K562 (cell line): Measurements from ENCODE around the gene GINS2. TPM values are rescaled to one million over a fixed set of nuclear protein-coding genes. Genes with fewer than 3 reads are reported as not detected.

ENCODE experiments used
- ATAC-seq: fragments of 200-7000 bp; cut with Tn5 transposase; 3 replicates; pipeline ENCODE4 v1.9.1; 2020; ENCODE audit warnings: moderate library complexity
- BruUV-seq: library from RNA; stranded (reverse); fragments of 400-500 nt; replicated peaks from 2 replicates; lab custom pipeline; 2021; lab: Mats Ljungman, UMichigan
- CTCF ChIA-PET: fragments of 300-600 bp; formaldehyde crosslinking; extraction: SDS; loops from one replicate; lab custom pipeline; 2021; ENCODE audit warnings: low intra/inter-chr PET ratio; lab: Yijun Ruan, JAX
- POLR2A ChIA-PET: fragments of 300-600, 350-650 bp; sonication (Branson Sonifier 250); formaldehyde crosslinking; extraction: SDS; loops from one replicate; lab custom pipeline; 2021; ENCODE audit warnings: antibody characterized with exemption, inconsistent platforms; lab: Yijun Ruan, JAX
- DNase-seq, 4 experiments: peaks; one replicate each; pipeline versions ENCODE4 v3.0.0 to v3.0.0-alpha.2; 2011 to 2018; ENCODE audit warnings: low spot score in 3 of 4, mixed read lengths in 3 of 4; ENCODE audit errors: extremely low read depth in 1 of 4
- FAIRE-seq: peaks from 2 replicates; lab custom pipeline; 2011; peaks lifted over from hg19 to GRCh38; lab: Jason Lieb, UNC
- H2AFZ ChIP-seq: 2 replicates; pipeline ENCODE4 v1.6.0; 2011; ENCODE audit warnings: low read depth, low read length, control low read depth, inconsistent platforms
- H3K27ac ChIP-seq: fragments of 200-600 bp; 3 replicates; pipeline ENCODE4 v1.8.0; 2011; ENCODE audit warnings: low read depth, mild to moderate bottlenecking, control low read depth, inconsistent platforms, low read length, moderate library complexity, mixed read lengths; ENCODE audit errors: extremely low read depth
- H3K27me3 ChIP-seq, 2 experiments: fragments of 300-600 bp in 1 of 2; 2 replicates in 1 of 2; 3 replicates in 1 of 2; pipeline versions ENCODE4 v1.6.0 to v1.8.0; 2011; ENCODE audit warnings: inconsistent platforms in 2 of 2, low read length in 2 of 2, mild to moderate bottlenecking in 1 of 2, mixed read lengths in 1 of 2, moderate library complexity in 1 of 2; ENCODE audit not compliant: control insufficient read depth in 2 of 2, insufficient read depth in 2 of 2
- H3K36me3 ChIP-seq: fragments of 300-600 bp; 3 replicates; pipeline ENCODE4 v1.8.0; 2011; ENCODE audit warnings: mild to moderate bottlenecking, low read length, inconsistent platforms; ENCODE audit not compliant: control insufficient read depth, insufficient read depth
- H3K4me1 ChIP-seq, 2 experiments: fragments of 200-600 bp in 1 of 2; replicated peaks in 1 of 2; 2 replicates in 1 of 2; 3 replicates in 1 of 2; pipeline versions ENCODE4 v1.5.1 to v1.8.0; 2011; ENCODE audit warnings: inconsistent platforms in 2 of 2, low read length in 2 of 2, mild to moderate bottlenecking in 1 of 2, mixed read lengths in 1 of 2, moderate library complexity in 1 of 2; ENCODE audit not compliant: control insufficient read depth in 2 of 2, insufficient read depth in 2 of 2
- H3K4me2 ChIP-seq: 2 replicates; pipeline ENCODE4 v1.6.1; 2011; ENCODE audit warnings: low read length, control low read depth, inconsistent platforms, mixed read lengths; ENCODE audit not compliant: insufficient read depth
- H3K4me3 ChIP-seq: fragments of 200-600 bp; sonication (generic), shearing (Covaris generic); 2 replicates; pipeline ENCODE4 v1.5.1; 2016; ENCODE audit warnings: control low read depth, inconsistent platforms
- H3K79me2 ChIP-seq: fragments of 200-600 bp; 3 replicates; pipeline ENCODE4 v1.8.0; 2011; ENCODE audit warnings: low read length, inconsistent platforms; ENCODE audit not compliant: control insufficient read depth, insufficient read depth
- H3K9ac ChIP-seq, 2 experiments: 2 replicates each; pipeline versions ENCODE4 v1.6.0 to v1.6.1; 2011; ENCODE audit warnings: low read depth in 2 of 2, low read length in 2 of 2, control low read depth in 1 of 2, inconsistent platforms in 1 of 2, mild to moderate bottlenecking in 1 of 2, mixed read lengths in 1 of 2; ENCODE audit not compliant: insufficient read depth in 1 of 2
- H3K9me1 ChIP-seq: one replicate; pipeline ENCODE4 v1.6.0; 2011; ENCODE audit warnings: inconsistent platforms, mild to moderate bottlenecking, low read length, moderate library complexity; ENCODE audit not compliant: control insufficient read depth, insufficient read depth
- H3K9me3 ChIP-seq: replicated peaks from 2 replicates; pipeline ENCODE4 v1.5.1; 2011; ENCODE audit warnings: low read depth, low read length, inconsistent platforms; ENCODE audit not compliant: control insufficient read depth, insufficient read depth
- H4K20me1 ChIP-seq: replicated peaks from 2 replicates; pipeline ENCODE4 v1.6.1; 2011; ENCODE audit warnings: low read length, inconsistent platforms, mixed read lengths; ENCODE audit not compliant: control insufficient read depth, insufficient read depth
- BCL6 ChIP-seq: fragments of 250-450 bp; sonication (Bioruptor Pico); IDR thresholded peaks from 2 replicates; pipeline ENCODE4 v1.4.0; 2020
- C11orf30 ChIP-seq: fragments of 450-650 bp; IDR thresholded peaks from 2 replicates; pipeline ENCODE4 v1.6.1; 2016; ENCODE audit warnings: low read depth, mild to moderate bottlenecking
- CBX5 ChIP-seq: IDR thresholded peaks from 2 replicates; pipeline ENCODE4 v1.6.1; 2014; ENCODE audit warnings: low read depth, borderline replicate concordance
- DACH1 ChIP-seq: fragments of 450-650 bp; IDR thresholded peaks from 2 replicates; pipeline ENCODE4 v1.6.1; 2018; ENCODE audit not compliant: partially characterized antibody
- FOXA1 ChIP-seq: fragments of 450-650 bp; IDR thresholded peaks from 2 replicates; pipeline ENCODE4 v1.6.1; 2016; ENCODE audit warnings: mild to moderate bottlenecking, borderline replicate concordance
- GATAD2A ChIP-seq: fragments of 450-650 bp; IDR thresholded peaks from 2 replicates; pipeline ENCODE4 v1.6.1; 2017
- MAFG ChIP-seq: fragments of 450-650 bp; conservative IDR thresholded peaks from 2 replicates; pipeline ENCODE4 v1.6.1; 2016; ENCODE audit warnings: missing genetic modification characterization, missing compliant biosample characterization
- NFE2L1 ChIP-seq: fragments of 450-650 bp; IDR thresholded peaks from 2 replicates; pipeline ENCODE4 v1.6.1; 2016; ENCODE audit warnings: missing genetic modification characterization, low read depth, mild to moderate bottlenecking, missing compliant biosample characterization, moderate library complexity, borderline replicate concordance
- RBM25 ChIP-seq: fragments of 200-400 bp; formaldehyde crosslinking; IDR thresholded peaks from 2 replicates; pipeline ENCODE4 v1.6.1; 2018; ENCODE audit warnings: low read length, low read depth, moderate library complexity; ENCODE audit not compliant: severe bottlenecking
- YY1 ChIP-seq, 3 experiments: IDR thresholded peaks; 2 replicates each; pipeline ENCODE4 v1.6.1; 2011; ENCODE audit warnings: low read length in 2 of 3, mild to moderate bottlenecking in 2 of 3, moderate library complexity in 2 of 3, borderline replicate concordance in 1 of 3, control low read depth in 1 of 3, low read depth in 1 of 3; ENCODE audit not compliant: insufficient read depth in 3 of 3, insufficient replicate concordance in 2 of 3, control insufficient read depth in 1 of 3, insufficient read length in 1 of 3; ENCODE audit errors: extremely low read depth in 1 of 3
- ZBTB11 ChIP-seq, 3 experiments: fragments of 200-800 bp in 1 of 3; fragments of 250-450 bp in 1 of 3; fragments of 450-650 bp in 1 of 3; sonication (Bioruptor Pico) in 1 of 3; sonication (Bioruptor generic) in 1 of 3; formaldehyde crosslinking in 1 of 3; IDR thresholded peaks; 2 replicates each; pipeline versions ENCODE4 v1.6.1 to v1.8.0; 2016 to 2022; ENCODE audit warnings: mild to moderate bottlenecking in 2 of 3, missing genetic modification characterization in 2 of 3, missing compliant biosample characterization in 1 of 3, moderate library complexity in 1 of 3
- ZFP36 ChIP-seq: fragments of 150-350 bp; IDR thresholded peaks from 2 replicates; pipeline ENCODE4 v1.6.1; 2018; ENCODE audit warnings: low read length, low read depth; ENCODE audit not compliant: partially characterized antibody
- ZNF316 ChIP-seq: fragments of 450-650 bp; IDR thresholded peaks from 2 replicates; pipeline ENCODE4 v1.6.1; 2016
- ZNF77 ChIP-seq: fragments of 250-450 bp; sonication (Bioruptor Pico); IDR thresholded peaks from 2 replicates; pipeline ENCODE4 v1.5.0; 2020
- WGBS: fragments of 100-300 bp; shearing (Covaris generic); methylation state at CpG from one replicate; pipeline ENCODE4 v1.1.6; 2016; ENCODE audit warnings: low coverage, mixed read lengths; ENCODE audit not compliant: insufficient coverage; ENCODE audit errors: missing lambda C conversion rate; 5-methylcytosine and 5-hydroxymethylcytosine counted together
- in situ Hi-C: fragments of 300-500 bp; cut with MboI; formaldehyde crosslinking; loops from 4 replicates; pipeline ENCODE4 v1.15.0; 2018; ENCODE audit warnings: inconsistent platforms, mixed read lengths
- intact Hi-C: fragments of 100-400 bp; cut with micrococcal nuclease; formaldehyde crosslinking; loops from 2 replicates; pipeline ENCODE4 v1.14.2; 2022
- polyA plus RNA-seq, 8 experiments: library from polyadenylated mRNA; depleted of rRNA in 4 of 8; stranded (reverse) in 5 of 8; unstranded in 3 of 8; fragments of >200 nt; fragmentation: Nextera tagmentation in 2 of 8; fragmentation: Illumina TruSeq in 1 of 8; extraction: Ambion mirVana in 2 of 8; extraction: Trizol in 1 of 8; gene quantifications; 2 replicates each; pipeline versions ENCODE4 v1.2.1 to v1.2.3, GENCODE V29; 2011 to 2014; ENCODE audit warnings: inconsistent platforms in 1 of 8, missing spikeins in 1 of 8
- total RNA-seq, 7 experiments: library from RNA; depleted of rRNA in 6 of 7; stranded (reverse); fragments of >200 nt in 6 of 7; fragmentation: Illumina TruSeq in 2 of 7; extraction: Trizol in 2 of 7; gene quantifications; 2 replicates each; pipeline versions ENCODE4 v1.2.1 to v1.2.3, GENCODE V29; 2011 to 2021; ENCODE audit warnings: low replicate concordance in 1 of 7
- TF ChIP-seq, protein P1 (sequence below): fragments of 450-650 bp; IDR thresholded peaks from 2 replicates; pipeline ENCODE4 v1.6.1; 2018; ENCODE audit warnings: mild to moderate bottlenecking, low read depth; ENCODE audit not compliant: partially characterized antibody
- TF ChIP-seq, protein P2 (sequence below): fragments of 250-450 bp; sonication (Bioruptor Pico); IDR thresholded peaks from 2 replicates; pipeline ENCODE4 v1.8.0; 2021; ENCODE audit warnings: borderline replicate concordance, mild to moderate bottlenecking, moderate library complexity; ENCODE audit not compliant: poor library complexity, severe bottlenecking

Gene GINS2
- total and polyA plus RNA-seq, 9 of the 15 experiments (the other 6 are each of a cell fraction or from before 2014, with no cell fraction given): 40.4 to 76.2 (median 44.6) TPM

- ChIA-PET POLR2A (no interaction called here), CTCF (no interaction called here)
- no peak for ATAC-seq
- 0 out of 2 replicates have a peak, but pooled peaks cover 3% of the 10 kb centered on the region for H4K20me1 ChIP-seq
- no peak overlapping the region for H3K27ac ChIP-seq
- in situ Hi-C loops: loop anchor here (10.0 kb wide), 1 partner anchor 287 kb away; no protein-coding TSS in a partner anchor
- no peak overlapping the region for H3K4me2 ChIP-seq
- no peak for DNase-seq
- H3K27me3 ChIP-seq: peaks cover 30 to 66% of the 10 kb centered on the region in 2 experiments
- intact Hi-C loops: loop anchor here (10.0 kb wide), 1 partner anchor 137 kb away; no protein-coding TSS in a partner anchor
- peaks cover 0 to 30% of the 10 kb centered on the region in 2 experiments; a peak in 2 of 5 replicates for H3K4me1 ChIP-seq
- peaks cover 6% of the 10 kb centered on the region for H3K9me3 ChIP-seq
- H3K9me1 ChIP-seq: no peaks in the 10 kb centered on the region
- no peak overlapping the region for H3K9ac ChIP-seq
- BruUV-seq: no TSS peak
- FAIRE-seq: no peak
- no peaks in the 10 kb centered on the region for H3K79me2 ChIP-seq
- H3K4me3 ChIP-seq: no peak overlapping the region
- no peaks in the 10 kb centered on the region for H3K36me3 ChIP-seq
- 13% methylated on average over 6 of the region's 6 CpGs for WGBS
- no peak overlapping the region for H2AFZ ChIP-seq
- no peak for TF ChIP-seq FOXA1
- TF ChIP-seq C11orf30: peak; percentile 25; the same call in 1 of the 2 replicates
- TF ChIP-seq NFE2L1: no peak
- TF ChIP-seq ZNF77 (CRISPR knock-in tag): no peak
- no peak for TF ChIP-seq ZBTB11 (CRISPR knock-in tag; IDR thresholded peaks at IDR 0.05)
- TF ChIP-seq ZNF316: peak; percentile 48; the same call in 1 of the 2 replicates
- TF ChIP-seq, protein P1, sequence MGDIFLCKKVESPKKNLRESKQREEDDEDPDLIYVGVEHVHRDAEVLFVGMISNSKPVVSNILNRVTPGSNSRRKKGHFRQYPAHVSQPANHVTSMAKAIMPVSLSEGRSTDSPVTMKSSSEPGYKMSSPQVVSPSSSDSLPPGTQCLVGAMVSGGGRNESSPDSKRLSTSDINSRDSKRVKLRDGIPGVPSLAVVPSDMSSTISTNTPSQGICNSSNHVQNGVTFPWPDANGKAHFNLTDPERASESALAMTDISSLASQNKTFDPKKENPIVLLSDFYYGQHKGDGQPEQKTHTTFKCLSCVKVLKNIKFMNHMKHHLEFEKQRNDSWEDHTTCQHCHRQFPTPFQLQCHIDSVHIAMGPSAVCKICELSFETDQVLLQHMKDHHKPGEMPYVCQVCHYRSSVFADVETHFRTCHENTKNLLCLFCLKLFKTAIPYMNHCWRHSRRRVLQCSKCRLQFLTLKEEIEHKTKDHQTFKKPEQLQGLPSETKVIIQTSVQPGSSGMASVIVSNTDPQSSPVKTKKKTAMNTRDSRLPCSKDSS: peak; percentile 30
- no peak for TF ChIP-seq DACH1
- peak; percentile 60 for TF ChIP-seq ZFP36
- no peak for TF ChIP-seq BCL6 (CRISPR knock-in tag)
- TF ChIP-seq CBX5: 0 out of 2 replicates have a peak, but pooled peaks have one; percentile 26
- peak in 2 of 3 experiments; percentile 23 to 64 for TF ChIP-seq YY1 (IDR thresholded peaks at IDR 0.05; ENCODE audit: borderline replicate concordance in 1 of 3, control insufficient read depth in 1 of 3, extremely low read depth in 1 of 3, insufficient read depth in 3 of 3, insufficient read length in 1 of 3, insufficient replicate concordance in 2 of 3, low read depth in 1 of 3, low read length in 2 of 3)
- TF ChIP-seq, protein P2, sequence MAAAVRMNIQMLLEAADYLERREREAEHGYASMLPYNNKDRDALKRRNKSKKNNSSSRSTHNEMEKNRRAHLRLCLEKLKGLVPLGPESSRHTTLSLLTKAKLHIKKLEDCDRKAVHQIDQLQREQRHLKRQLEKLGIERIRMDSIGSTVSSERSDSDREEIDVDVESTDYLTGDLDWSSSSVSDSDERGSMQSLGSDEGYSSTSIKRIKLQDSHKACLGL (CRISPR knock-in tag): no peak
- no peak for TF ChIP-seq GATAD2A
- peak; percentile 43 for TF ChIP-seq RBM25
- TF ChIP-seq MAFG (tag): 0 out of 2 replicates have a peak, but pooled peaks have one; percentile 21
Measured at GRCh38 chr16:85711982-85712587, 23.3 kb upstream of the GINS2 start.
